Neuronal stem cell (in vitro differentiated cells): ENCODE results near the gene APLF.
"Not testable (repeated sequence)": the region's sequence is repeated elsewhere in the genome, so short reads cannot be mapped to it uniquely, and the experiment has no call there.

Source experiments
- DNase-seq: peaks from one replicate; pipeline ENCODE4 v3.0.0-alpha.2; 2013; ENCODE audit warnings: low spot score
- H2AFZ ChIP-seq: one replicate; pipeline ENCODE4 v1.6.1; 2013; ENCODE audit warnings: mild to moderate bottlenecking, low read length, inconsistent platforms
- H2AK5ac ChIP-seq: 2 replicates; pipeline ENCODE4 v1.6.1; 2013; ENCODE audit warnings: low read depth, mild to moderate bottlenecking, inconsistent platforms, low read length, moderate library complexity, mixed read lengths
- H2BK120ac ChIP-seq: 2 replicates; pipeline ENCODE4 v1.6.1; 2013; ENCODE audit warnings: low read depth, mild to moderate bottlenecking, inconsistent platforms, low read length, moderate library complexity, mixed read lengths
- H2BK12ac ChIP-seq: one replicate; pipeline ENCODE4 v1.6.1; 2013; ENCODE audit warnings: low read length, inconsistent platforms
- H2BK15ac ChIP-seq: 2 replicates; pipeline ENCODE4 v1.6.1; 2013; ENCODE audit warnings: mild to moderate bottlenecking, low read length, inconsistent platforms, mixed read lengths
- H2BK5ac ChIP-seq: one replicate; pipeline ENCODE4 v1.6.1; 2013; ENCODE audit warnings: inconsistent platforms, mild to moderate bottlenecking, low read length, moderate library complexity
- H3K14ac ChIP-seq: one replicate; pipeline ENCODE4 v1.6.1; 2013; ENCODE audit warnings: low read length, inconsistent platforms
- H3K18ac ChIP-seq: 2 replicates; pipeline ENCODE4 v1.6.1; 2013; ENCODE audit warnings: low read length, inconsistent platforms
- H3K23ac ChIP-seq: 2 replicates; pipeline ENCODE4 v1.6.1; 2013; ENCODE audit warnings: low read depth, mild to moderate bottlenecking, mixed read lengths, low read length, inconsistent platforms; ENCODE audit not compliant: poor library complexity
- H3K27ac ChIP-seq: replicated peaks from 3 replicates; pipeline ENCODE4 v1.5.1; 2013; ENCODE audit warnings: low read length, inconsistent platforms
- H3K27me3 ChIP-seq, 3 experiments: 2 replicates each; pipeline ENCODE4 v1.6.1; 2013; ENCODE audit warnings: low read length in 3 of 3, mild to moderate bottlenecking in 2 of 3, inconsistent platforms in 1 of 3, low read depth in 1 of 3, mixed read lengths in 1 of 3, moderate library complexity in 1 of 3; ENCODE audit not compliant: control insufficient read depth in 3 of 3, insufficient read depth in 3 of 3
- H3K36me3 ChIP-seq, 2 donors: replicated peaks in 1 of 2; 2 replicates each; pipeline ENCODE4 v1.6.1; 2013; ENCODE audit warnings: low read length in 2 of 2; ENCODE audit not compliant: control insufficient read depth in 2 of 2, insufficient read depth in 2 of 2
- H3K4ac ChIP-seq: 2 replicates; pipeline ENCODE4 v1.6.1; 2013; ENCODE audit warnings: inconsistent platforms, mild to moderate bottlenecking, low read length, moderate library complexity
- H3K4me1 ChIP-seq, 2 donors: 1 replicate in 1 of 2; 2 replicates in 1 of 2; pipeline ENCODE4 v1.6.1; 2013; ENCODE audit warnings: low read length in 2 of 2, low read depth in 1 of 2; ENCODE audit not compliant: control insufficient read depth in 2 of 2, insufficient read depth in 1 of 2
- H3K4me2 ChIP-seq: one replicate; pipeline ENCODE4 v1.6.1; 2013; ENCODE audit warnings: mild to moderate bottlenecking, low read length, inconsistent platforms; ENCODE audit not compliant: insufficient read depth, poor library complexity, severe bottlenecking
- H3K4me3 ChIP-seq, 2 donors: 2 replicates each; pipeline ENCODE4 v1.5.1; 2013; ENCODE audit warnings: low read length in 2 of 2, mild to moderate bottlenecking in 2 of 2, inconsistent platforms in 1 of 2, moderate library complexity in 1 of 2
- H3K79me1 ChIP-seq: one replicate; pipeline ENCODE4 v1.6.1; 2013; ENCODE audit warnings: low read depth, mild to moderate bottlenecking, inconsistent platforms, low read length, moderate library complexity
- H3K9ac ChIP-seq: one replicate; pipeline ENCODE4 v1.6.1; 2013; ENCODE audit warnings: mild to moderate bottlenecking, low read depth, low read length, inconsistent platforms; ENCODE audit not compliant: poor library complexity
- H3K9me3 ChIP-seq, 2 donors: replicated peaks in 1 of 2; 2 replicates each; pipeline versions ENCODE3 to v1.6.1; 2013; ENCODE audit warnings: low read length in 2 of 2, mild to moderate bottlenecking in 2 of 2, inconsistent platforms in 1 of 2, low read depth in 1 of 2, mixed read lengths in 1 of 2, moderate library complexity in 1 of 2; ENCODE audit not compliant: control insufficient read depth in 2 of 2, insufficient read depth in 1 of 2
- H4K8ac ChIP-seq: one replicate; pipeline ENCODE4 v1.6.1; 2013; ENCODE audit warnings: low read depth, mild to moderate bottlenecking, inconsistent platforms, low read length, moderate library complexity
- H4K91ac ChIP-seq: one replicate; pipeline ENCODE4 v1.6.1; 2013; ENCODE audit warnings: low read length, low read depth, mild to moderate bottlenecking, inconsistent platforms; ENCODE audit not compliant: poor library complexity
- WGBS, 2 donors: extraction: QIAGEN DNeasy Blood & Tissue Kit; methylation state at CpG; one replicate each; pipeline ENCODE4 v1.1.7; 2013; ENCODE audit warnings: missing lambda C conversion rate in 2 of 2, mixed read lengths in 1 of 2; ENCODE audit not compliant: insufficient read length in 2 of 2, insufficient replicate concordance in 1 of 2; ENCODE audit errors: extremely low coverage in 2 of 2; 5-methylcytosine and 5-hydroxymethylcytosine counted together

APLF gene

GRCh38 chr2:68527343-68528081 lies 60.1 kb downstream of the APLF start:
- no CpG with 5 or more reads among the region's 38 CpGs for WGBS, 2 donors

GRCh38 chr2:68529156-68529555 lies 61.8 kb downstream of the APLF start:
- not testable (repeated sequence) for H3K27ac ChIP-seq, H3K14ac ChIP-seq, DNase-seq, H3K9ac ChIP-seq, H2AK5ac ChIP-seq, H3K4me3 ChIP-seq, H2BK15ac ChIP-seq, H4K8ac ChIP-seq, H2BK5ac ChIP-seq, H3K23ac ChIP-seq, H2AFZ ChIP-seq, H3K18ac ChIP-seq, H3K4me2 ChIP-seq, H2BK12ac ChIP-seq, H3K4me1 ChIP-seq, H3K36me3 ChIP-seq, H3K79me1 ChIP-seq, H4K91ac ChIP-seq, H2BK120ac ChIP-seq, H3K27me3 ChIP-seq, H3K9me3 ChIP-seq, H3K4ac ChIP-seq
- WGBS, 2 donors: no CpG with 5 or more reads among the region's 16 CpGs

More at GRCh38 chr2:68527343-68528081, 60.1 kb downstream of the APLF start:
- not testable (repeated sequence) for H3K4ac ChIP-seq, H3K4me1 ChIP-seq, H3K9me3 ChIP-seq, H2AFZ ChIP-seq, H3K27me3 ChIP-seq, H2BK120ac ChIP-seq, H3K23ac ChIP-seq, H2AK5ac ChIP-seq, H2BK12ac ChIP-seq, H3K36me3 ChIP-seq, H3K79me1 ChIP-seq, H3K9ac ChIP-seq, H2BK15ac ChIP-seq, H3K14ac ChIP-seq, H3K18ac ChIP-seq, H2BK5ac ChIP-seq, H3K27ac ChIP-seq, H4K91ac ChIP-seq, H4K8ac ChIP-seq, H3K4me3 ChIP-seq, DNase-seq, H3K4me2 ChIP-seq

- H2AK5ac ChIP-seq, H2BK120ac ChIP-seq, H2BK15ac ChIP-seq, DNase-seq, H2AFZ ChIP-seq, H3K9me3 ChIP-seq, H3K23ac ChIP-seq, H3K18ac ChIP-seq, H3K27ac ChIP-seq, H3K27me3 ChIP-seq, H3K4ac ChIP-seq, H2BK12ac ChIP-seq, H3K14ac ChIP-seq, H3K4me1 ChIP-seq, H3K4me3 ChIP-seq, H4K8ac ChIP-seq, H3K79me1 ChIP-seq, H4K91ac ChIP-seq, H2BK5ac ChIP-seq, H3K36me3 ChIP-seq, H3K9ac ChIP-seq, H3K4me2 ChIP-seq: not testable (repeated sequence)
- WGBS, 2 donors: no CpG with 5 or more reads among the region's 17 CpGs
Observed at GRCh38 chr2:68529651-68530050, 62.3 kb downstream of the APLF start.

GRCh38 chr2:68536000-68536399 lies 68.6 kb downstream of the APLF start:
- Histone ChIP-seq H4K8ac (no peak overlapping the region), H3K4me1 (no peaks in the 10 kb centered on the region), H3K4me2 (no peak overlapping the region), H3K14ac (no peak overlapping the region), H3K9me3 (no peaks in the 10 kb centered on the region), H2BK120ac (no peak overlapping the region), H2AFZ (no peak overlapping the region), H3K79me1 (no peaks in the 10 kb centered on the region), H3K27me3 (no peaks in the 10 kb centered on the region), H3K23ac (no peak overlapping the region), H2BK5ac (no peak overlapping the region), H3K27ac (no peak overlapping the region), H4K91ac (no peak overlapping the region), H3K18ac (no peak overlapping the region), H2BK12ac (no peak overlapping the region), H3K4me3 (no peak overlapping the region), H3K36me3 (no peaks in the 10 kb centered on the region), H3K4ac (no peak overlapping the region), H2BK15ac (no peak overlapping the region), H2AK5ac (no peak overlapping the region), H3K9ac (no peak overlapping the region)
- no CpG with 5 or more reads among the region's 3 CpGs for WGBS, 2 donors
- no peak for DNase-seq
